Astrocyte of the cerebellum (primary cell): ENCODE data around the gene USP7.
"Not testable (repeated sequence)": the region's sequence is repeated elsewhere in the genome, so short reads cannot be mapped to it uniquely, and the experiment has no call there.

Experiments used
- DNase-seq: peaks from one replicate; pipeline ENCODE4 v3.0.0-alpha.2; 2011; ENCODE audit warnings: low read depth
- H3K4me3 ChIP-seq: 2 replicates; pipeline ENCODE4 v1.5.1; 2011; ENCODE audit warnings: mild to moderate bottlenecking, low read depth, low read length, moderate library complexity
- CTCF ChIP-seq: IDR thresholded peaks from 2 replicates; pipeline ENCODE4 v1.5.1; 2012; ENCODE audit warnings: low read length, low read depth, moderate library complexity, mild to moderate bottlenecking; ENCODE audit errors: missing control alignments
- in situ Hi-C: cut with HindIII; loops from 2 replicates; pipeline ENCODE4 v1.10.0; 2017; ENCODE audit warnings: low sequenced_read_pairs

USP7 gene

GRCh38 chr16:8920645-8921346, 42.9 kb downstream of the USP7 start:
- no peak overlapping the region for H3K4me3 ChIP-seq
- no peak for DNase-seq
- in situ Hi-C loops: loop anchor here (25.0 kb wide), 1 partner anchor 108 kb away; no protein-coding TSS in a partner anchor
- no peak for TF ChIP-seq CTCF

DNA sequence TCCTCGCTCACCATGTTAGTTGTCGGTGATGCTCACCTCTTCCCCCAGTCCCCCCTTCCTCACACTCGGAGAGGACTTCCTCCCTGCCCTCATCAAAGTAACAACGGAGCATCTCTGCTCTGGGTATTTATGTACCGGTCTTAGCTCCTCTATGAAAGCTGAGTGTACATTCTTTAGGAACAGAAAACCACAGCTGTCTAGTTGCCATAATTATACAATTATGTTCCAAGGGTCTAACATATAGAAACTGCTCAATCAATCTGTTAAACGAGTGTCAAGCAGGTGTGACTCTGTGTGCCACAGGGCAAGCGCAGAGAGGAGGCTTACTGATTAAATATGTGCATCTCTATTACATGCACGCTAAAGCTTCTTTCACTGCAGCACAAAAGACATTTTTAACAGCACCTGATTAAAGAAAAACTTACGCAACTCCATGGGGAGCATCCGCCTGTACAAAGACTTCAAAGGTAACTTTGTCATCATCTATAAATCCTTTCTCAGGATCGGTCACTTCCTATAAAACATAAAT, 43.7 kb downstream of the USP7 start:
- no peak overlapping the region for H3K4me3 ChIP-seq
- no peak for TF ChIP-seq CTCF
- DNase-seq: no peak
- in situ Hi-C loops: loop anchor here (25.0 kb wide), 1 partner anchor 108 kb away; no protein-coding TSS in a partner anchor

DNA sequence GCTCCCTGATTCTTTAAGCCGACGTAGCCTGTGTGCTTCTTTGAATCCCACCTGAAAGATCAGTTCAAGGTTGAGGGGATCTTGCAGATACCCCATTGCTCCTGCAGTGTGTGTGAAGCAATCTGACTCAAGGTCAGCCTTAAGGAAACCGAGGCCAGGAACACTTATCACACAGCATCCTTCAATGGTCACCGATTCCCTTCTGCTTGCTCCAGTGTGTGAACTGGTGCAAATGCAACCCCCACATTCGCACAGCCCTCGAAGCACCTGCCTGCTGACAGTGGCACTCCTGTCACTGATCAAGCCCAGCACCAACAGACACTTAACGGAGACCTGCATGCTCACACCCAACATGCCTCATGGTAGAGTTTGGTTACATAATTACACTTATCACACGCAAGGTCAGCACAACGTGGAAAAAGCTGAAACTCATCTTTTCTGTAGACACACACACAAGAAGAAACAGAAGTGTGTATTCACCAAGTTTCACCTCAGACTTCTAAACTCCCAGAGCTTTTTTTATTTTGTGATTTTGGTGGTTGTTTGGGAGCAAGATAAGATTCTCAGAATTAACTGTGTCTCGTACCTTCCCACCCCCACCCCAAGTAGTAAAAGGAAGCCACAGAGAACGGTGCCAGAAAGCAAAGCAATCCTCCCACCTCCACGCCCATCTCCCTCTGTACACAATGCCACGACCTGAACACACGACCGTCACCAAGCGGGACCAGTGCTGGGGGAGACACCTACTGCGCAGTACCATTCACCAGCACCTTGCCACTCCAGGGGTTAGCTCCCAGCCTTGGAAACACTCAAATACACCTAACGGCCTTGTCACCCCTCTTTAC, 44.4 kb downstream of the USP7 start:
- in situ Hi-C loops: loop anchor here (25.0 kb wide), 1 partner anchor 107 kb away; no protein-coding TSS in a partner anchor
- no peak for DNase-seq
- no peak for TF ChIP-seq CTCF
- no peak overlapping the region for H3K4me3 ChIP-seq

GRCh38 chr16:8917336-8917735, 46.4 kb downstream of the USP7 start:
- H3K4me3 ChIP-seq, DNase-seq: not testable (repeated sequence)
- in situ Hi-C loops: loop anchor here (25.0 kb wide), 1 partner anchor 105 kb away; no protein-coding TSS in a partner anchor

GRCh38 chr16:8916541-8917225, 47.0 kb downstream of the USP7 start:
- no peak for TF ChIP-seq CTCF
- in situ Hi-C loops: loop anchor here (25.0 kb wide), 1 partner anchor 104 kb away; no protein-coding TSS in a partner anchor
- DNase-seq: no peak
- no peak overlapping the region for H3K4me3 ChIP-seq

GRCh38 chr16:8915722-8916301, 47.9 kb downstream of the USP7 start:
- in situ Hi-C loops: loop anchor here (25.0 kb wide), 1 partner anchor 104 kb away; no protein-coding TSS in a partner anchor
- no peak for DNase-seq
- no peak overlapping the region for H3K4me3 ChIP-seq
- no peak for TF ChIP-seq CTCF
